ENCODE results near the gene TMA16.

DNA sequence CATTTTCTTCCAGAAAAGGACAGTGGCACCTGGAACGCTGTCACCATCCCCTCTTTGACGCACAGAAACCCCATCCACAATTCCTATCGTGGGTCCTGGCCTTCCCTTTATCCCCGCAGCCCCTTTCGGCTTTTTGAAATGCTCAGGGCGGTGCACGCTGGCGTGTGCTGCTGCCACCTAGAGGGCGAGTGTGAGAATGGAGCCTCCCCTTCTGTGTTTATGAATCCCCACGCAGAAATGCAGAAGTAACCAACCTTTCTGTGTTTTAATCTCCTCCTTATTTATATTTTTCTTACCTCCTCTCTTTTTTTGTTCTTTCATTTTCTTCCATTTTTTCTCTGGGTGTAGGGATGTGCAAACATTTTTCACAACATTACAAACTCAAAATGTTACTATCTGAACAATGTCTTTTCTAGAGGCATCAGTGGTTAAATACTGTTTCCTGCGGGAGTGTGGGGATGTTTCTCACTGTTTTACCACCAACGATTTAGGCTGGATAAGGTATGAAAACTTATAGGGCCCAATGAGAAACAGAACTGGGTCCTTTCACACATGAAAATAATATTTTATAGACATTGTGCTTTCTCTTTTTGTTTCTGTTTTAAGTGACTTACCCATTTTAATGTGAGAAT is 50.0 kb downstream of the TMA16 start:
- TF ChIP-seq, protein P1, sequence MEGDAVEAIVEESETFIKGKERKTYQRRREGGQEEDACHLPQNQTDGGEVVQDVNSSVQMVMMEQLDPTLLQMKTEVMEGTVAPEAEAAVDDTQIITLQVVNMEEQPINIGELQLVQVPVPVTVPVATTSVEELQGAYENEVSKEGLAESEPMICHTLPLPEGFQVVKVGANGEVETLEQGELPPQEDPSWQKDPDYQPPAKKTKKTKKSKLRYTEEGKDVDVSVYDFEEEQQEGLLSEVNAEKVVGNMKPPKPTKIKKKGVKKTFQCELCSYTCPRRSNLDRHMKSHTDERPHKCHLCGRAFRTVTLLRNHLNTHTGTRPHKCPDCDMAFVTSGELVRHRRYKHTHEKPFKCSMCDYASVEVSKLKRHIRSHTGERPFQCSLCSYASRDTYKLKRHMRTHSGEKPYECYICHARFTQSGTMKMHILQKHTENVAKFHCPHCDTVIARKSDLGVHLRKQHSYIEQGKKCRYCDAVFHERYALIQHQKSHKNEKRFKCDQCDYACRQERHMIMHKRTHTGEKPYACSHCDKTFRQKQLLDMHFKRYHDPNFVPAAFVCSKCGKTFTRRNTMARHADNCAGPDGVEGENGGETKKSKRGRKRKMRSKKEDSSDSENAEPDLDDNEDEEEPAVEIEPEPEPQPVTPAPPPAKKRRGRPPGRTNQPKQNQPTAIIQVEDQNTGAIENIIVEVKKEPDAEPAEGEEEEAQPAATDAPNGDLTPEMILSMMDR (IDR thresholded peaks at IDR 0.05) = peak; percentile 95
- no peak for TF ChIP-seq EZH2 (IDR thresholded peaks at IDR 0.05)

Measured in neural progenitor cell (in vitro differentiated cells).